Nephron progenitor cell (in vitro differentiated cells): ENCODE results near the gene EML5.
"Not testable (repeated sequence)": the region's sequence is repeated elsewhere in the genome, so short reads cannot be mapped to it uniquely, and the experiment has no call there.

Experiments
- DNase-seq: peaks from one replicate; pipeline ENCODE4 v3.0.0; 2021
- H3K27ac Mint-ChIP-seq: 2 replicates; pipeline ENCODE4 v1.8.0; 2021; ENCODE audit warnings: mild to moderate bottlenecking, moderate library complexity, mixed read lengths
- H3K27me3 Mint-ChIP-seq: 2 replicates; pipeline ENCODE4 v1.8.0; 2021; ENCODE audit warnings: mild to moderate bottlenecking, low read depth, mixed read lengths; ENCODE audit not compliant: poor library complexity
- H3K36me3 Mint-ChIP-seq: 2 replicates; pipeline ENCODE4 v1.8.0; 2021; ENCODE audit warnings: low read depth, mixed read lengths
- H3K4me1 Mint-ChIP-seq: 2 replicates; pipeline ENCODE4 v1.8.0; 2021; ENCODE audit warnings: mixed read lengths
- H3K4me3 Mint-ChIP-seq: 2 replicates; pipeline ENCODE4 v1.8.0; 2021; ENCODE audit warnings: mild to moderate bottlenecking, moderate library complexity, mixed read lengths
- H3K9me3 Mint-ChIP-seq: 2 replicates; pipeline ENCODE4 v1.8.0; 2021; ENCODE audit warnings: mild to moderate bottlenecking, moderate library complexity, mixed read lengths
- CTCF ChIP-seq: fragments of 200-600 bp; sonication (generic); IDR thresholded peaks from 2 replicates; pipeline ENCODE4 v1.5.0; 2021; ENCODE audit warnings: antibody characterized with exemption

The EML5 gene

GRCh38 chr14:88825078-88825458 is 32.3 kb upstream of the EML5 start:
- no peaks in the 10 kb centered on the region for H3K9me3 Mint-ChIP-seq
- H3K27ac Mint-ChIP-seq = peak overlapping the region; percentile 100
- peaks cover 39% of the 10 kb centered on the region for H3K4me1 Mint-ChIP-seq
- no peak for TF ChIP-seq CTCF
- peaks cover 11% of the 10 kb centered on the region for H3K27me3 Mint-ChIP-seq
- no peak for DNase-seq
- H3K4me3 Mint-ChIP-seq = peak overlapping the region; percentile 90
- H3K36me3 Mint-ChIP-seq = peaks cover 3% of the 10 kb centered on the region

- peaks cover 45% of the 10 kb centered on the region for H3K4me1 Mint-ChIP-seq
- H3K9me3 Mint-ChIP-seq = no peaks in the 10 kb centered on the region
- no peaks in the 10 kb centered on the region for H3K36me3 Mint-ChIP-seq
- H3K4me3 Mint-ChIP-seq = peak within 1 kb of the TSS; percentile 90
- no peak for TF ChIP-seq CTCF
- DNase-seq = peak; percentile 88
- peak within 1 kb of the TSS; percentile 100 for H3K27ac Mint-ChIP-seq
- H3K27me3 Mint-ChIP-seq = peaks cover 13% of the 10 kb centered on the region
Observed at GRCh38 chr14:88824314-88825077, 31.7 kb upstream of the EML5 start, which contains the start of gene TTC8. TSS of gene TTC8 (plus strand) at chr14:88824651. CDS start at chr14:88824708, 57 bp downstream.

GRCh38 chr14:88823968-88824313 is 31.2 kb upstream of the EML5 start:
- H3K9me3 Mint-ChIP-seq = no peaks in the 10 kb centered on the region
- peak overlapping the region; percentile 100 for H3K27ac Mint-ChIP-seq
- H3K4me3 Mint-ChIP-seq = peak overlapping the region; percentile 90
- H3K27me3 Mint-ChIP-seq = peaks cover 17% of the 10 kb centered on the region
- no peak for TF ChIP-seq CTCF
- H3K4me1 Mint-ChIP-seq = peaks cover 49% of the 10 kb centered on the region
- DNase-seq = no peak
- no peaks in the 10 kb centered on the region for H3K36me3 Mint-ChIP-seq

- Mint-ChIP-seq H3K27ac (no peak overlapping the region), H3K4me3 (no peak overlapping the region), H3K27me3 (peaks cover 21% of the 10 kb centered on the region), H3K36me3 (no peaks in the 10 kb centered on the region), H3K9me3 (no peaks in the 10 kb centered on the region), H3K4me1 (peaks cover 36% of the 10 kb centered on the region)
- TF ChIP-seq CTCF = no peak
- no peak for DNase-seq
Observed at GRCh38 chr14:88821888-88822287, 29.1 kb upstream of the EML5 start.

DNA sequence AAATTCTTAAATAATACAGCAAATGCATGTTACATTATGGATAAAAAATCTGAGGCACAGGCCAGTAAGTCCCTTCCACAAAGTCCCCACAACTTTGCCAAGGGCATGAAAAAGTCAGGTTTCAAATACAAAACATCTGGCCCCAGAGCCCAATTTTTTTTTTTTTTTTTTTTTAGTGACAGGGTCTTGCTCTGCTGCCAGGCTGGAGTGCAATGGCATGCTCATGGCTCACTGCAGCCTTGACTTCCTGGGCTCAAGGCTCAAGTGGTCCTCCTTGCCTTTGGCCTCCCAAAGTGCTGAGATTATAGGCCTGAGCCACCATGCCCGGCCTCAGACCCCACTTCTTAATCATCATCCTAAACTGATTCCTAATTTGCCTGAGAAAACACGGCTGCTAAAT is 28.6 kb upstream of the EML5 start:
- DNase-seq = no peak
- Mint-ChIP-seq H3K4me3 (no peak overlapping the region), H3K36me3 (no peaks in the 10 kb centered on the region), H3K27ac (no peak overlapping the region), H3K9me3 (no peaks in the 10 kb centered on the region), H3K4me1 (peaks cover 35% of the 10 kb centered on the region), H3K27me3 (peaks cover 21% of the 10 kb centered on the region)
- no peak for TF ChIP-seq CTCF

- Mint-ChIP-seq H3K27me3 (peaks cover 21% of the 10 kb centered on the region), H3K4me1 (peaks cover 26% of the 10 kb centered on the region)
- not testable (repeated sequence) for H3K36me3 Mint-ChIP-seq, H3K9me3 Mint-ChIP-seq, H3K27ac Mint-ChIP-seq, DNase-seq, H3K4me3 Mint-ChIP-seq
Observed at GRCh38 chr14:88819674-88820073, 26.9 kb upstream of the EML5 start.
